ENCODE results near the gene AKT1.
A peak's percentile ranks its signal among the peaks of the same experiment; 100 is the strongest.
"Not testable (repeated sequence)": the region's sequence is repeated elsewhere in the genome, so short reads cannot be mapped to it uniquely, and the experiment has no call there.

Gene AKT1

GRCh38 chr14:104794993-104795780 lies at the start of gene AKT1:
Gene AKT1 (minus strand): TSS chr14:104795748. CDS start chr14:104792643, 3,105 bp downstream.
- DNase-seq (ENCODE audit: low spot score) = peak; percentile 82
- TF ChIP-seq CTCF (IDR thresholded peaks at IDR 0.05; ENCODE audit: extremely low read depth, insufficient read depth, missing control alignments) = no peak

GRCh38 chr14:104845033-104845666 lies 49.6 kb upstream of the AKT1 start:
- DNase-seq (ENCODE audit: low spot score) = no peak
- no peak for TF ChIP-seq CTCF (IDR thresholded peaks at IDR 0.05; ENCODE audit: extremely low read depth, insufficient read depth, missing control alignments)
- in situ Hi-C loops (cut with MboI; ENCODE audit: low pct_unique_long_range_greater_than_20kb, low sequenced_read_pairs, unreplicated experiment) = no loop called here

More at GRCh38 chr14:104794993-104795780, at the start of gene AKT1:
- in situ Hi-C loops (cut with MboI; ENCODE audit: low pct_unique_long_range_greater_than_20kb, low sequenced_read_pairs, unreplicated experiment) = no loop called here

- TF ChIP-seq CTCF (IDR thresholded peaks at IDR 0.05; ENCODE audit: extremely low read depth, insufficient read depth, missing control alignments) = no peak
- no peak for DNase-seq (ENCODE audit: low spot score)
- in situ Hi-C loops (cut with MboI; ENCODE audit: low pct_unique_long_range_greater_than_20kb, low sequenced_read_pairs, unreplicated experiment) = no loop called here
These were observed 48.9 kb upstream of the AKT1 start for GRCh38 chr14:104844306-104845032.

GRCh38 chr14:104843442-104844305 lies 48.1 kb upstream of the AKT1 start:
- no peak for TF ChIP-seq CTCF (IDR thresholded peaks at IDR 0.05; ENCODE audit: extremely low read depth, insufficient read depth, missing control alignments)
- no peak for DNase-seq (ENCODE audit: low spot score)
- in situ Hi-C loops (cut with MboI; ENCODE audit: low pct_unique_long_range_greater_than_20kb, low sequenced_read_pairs, unreplicated experiment) = no loop called here

- TF ChIP-seq CTCF (IDR thresholded peaks at IDR 0.05; ENCODE audit: extremely low read depth, insufficient read depth, missing control alignments) = no peak
- in situ Hi-C loops (cut with MboI; ENCODE audit: low pct_unique_long_range_greater_than_20kb, low sequenced_read_pairs, unreplicated experiment) = no loop called here
- DNase-seq (ENCODE audit: low spot score) = no peak
These were observed 47.5 kb upstream of the AKT1 start for GRCh38 chr14:104843006-104843405.

GRCh38 chr14:104841730-104842129 lies 46.2 kb upstream of the AKT1 start:
- in situ Hi-C loops (cut with MboI; ENCODE audit: low pct_unique_long_range_greater_than_20kb, low sequenced_read_pairs, unreplicated experiment) = no loop called here
- no peak for TF ChIP-seq CTCF (IDR thresholded peaks at IDR 0.05; ENCODE audit: extremely low read depth, insufficient read depth, missing control alignments)
- DNase-seq (ENCODE audit: low spot score) = no peak

- DNase-seq (ENCODE audit: low spot score); in situ Hi-C loops (cut with MboI; ENCODE audit: low pct_unique_long_range_greater_than_20kb, low sequenced_read_pairs, unreplicated experiment): not testable (repeated sequence)
These were observed 40.8 kb upstream of the AKT1 start for GRCh38 chr14:104836171-104836935.
